HEK293 (cell line): ENCODE measurements around the gene UBR7.
"Not testable (repeated sequence)": the region's sequence is repeated elsewhere in the genome, so short reads cannot be mapped to it uniquely, and the experiment has no call there.

Experiments used
- CTCF ChIA-PET: fragments of 350-600 bp; formaldehyde crosslinking; extraction: SDS; loops from one replicate; lab custom pipeline; 2021; ENCODE audit warnings: antibody characterized with exemption; lab: Yijun Ruan, JAX
- POLR2A ChIA-PET: fragments of 300-600 bp; formaldehyde crosslinking; extraction: SDS; loops from one replicate; lab custom pipeline; 2020; ENCODE audit warnings: antibody characterized with exemption, inconsistent platforms; lab: Yijun Ruan, JAX
- H3K27ac ChIP-seq: fragments of 200-500 bp; sonication (Bioruptor generic); 2 replicates; pipeline ENCODE4 v1.5.1; 2014; ENCODE audit warnings: low read depth, low read length, control low read depth, inconsistent platforms; ENCODE audit errors: extremely low read depth
- H3K36me3 ChIP-seq, 2 experiments: fragments of 200-500 bp in 1 of 2; sonication (Bioruptor generic) in 1 of 2; 1 replicate in 1 of 2; 2 replicates in 1 of 2; pipeline ENCODE4 v1.5.1; 2014 to 2017; ENCODE audit warnings: inconsistent platforms in 2 of 2, low read length in 2 of 2; ENCODE audit not compliant: control insufficient read depth in 2 of 2, insufficient read depth in 1 of 2
- H3K4me1 ChIP-seq: fragments of 200-500 bp; sonication (Bioruptor generic); 2 replicates; pipeline ENCODE4 v1.5.1; 2014; ENCODE audit warnings: mild to moderate bottlenecking, low read length, inconsistent platforms; ENCODE audit not compliant: control insufficient read depth, insufficient read depth
- H3K4me3 ChIP-seq: 2 replicates; pipeline ENCODE4 v1.5.1; 2011; ENCODE audit warnings: low read depth, mild to moderate bottlenecking, control low read depth, low read length, moderate library complexity
- H3K9me3 ChIP-seq: fragments of 200-500 bp; sonication (Bioruptor generic); 2 replicates; pipeline ENCODE4 v1.5.1; 2014; ENCODE audit warnings: low read depth, low read length, inconsistent platforms; ENCODE audit not compliant: control insufficient read depth, insufficient read depth
- GLI2 ChIP-seq: fragments of 450-650 bp; formaldehyde crosslinking; IDR thresholded peaks from 2 replicates; pipeline ENCODE4; 2017; ENCODE audit warnings: missing biosample characterization, missing genetic modification characterization, low read depth, borderline replicate concordance
- GLIS1 ChIP-seq: fragments of 450-650 bp; formaldehyde crosslinking; IDR thresholded peaks from 2 replicates; pipeline ENCODE4 v1.5.1; 2016; ENCODE audit warnings: missing biosample characterization, missing genetic modification characterization
- ZBTB8A ChIP-seq: fragments of 450-650 bp; formaldehyde crosslinking; IDR thresholded peaks from 2 replicates; pipeline ENCODE4 v1.5.1; 2016; ENCODE audit warnings: missing biosample characterization, missing genetic modification characterization
- ZNF114 ChIP-seq: fragments of 450-650 bp; formaldehyde crosslinking; IDR thresholded peaks from 2 replicates; pipeline ENCODE4 v1.5.0; 2017; ENCODE audit warnings: missing biosample characterization, missing genetic modification characterization
- ZNF146 ChIP-seq: fragments of 450-650 bp; formaldehyde crosslinking; IDR thresholded peaks from 2 replicates; pipeline ENCODE4 v1.5.1; 2016; ENCODE audit warnings: missing biosample characterization, missing genetic modification characterization
- ZNF202 ChIP-seq: fragments of 450-650 bp; formaldehyde crosslinking; IDR thresholded peaks from 2 replicates; pipeline ENCODE4 v1.5.1; 2016; ENCODE audit warnings: missing biosample characterization, missing genetic modification characterization, borderline replicate concordance
- ZNF529 ChIP-seq: fragments of 450-650 bp; formaldehyde crosslinking; IDR thresholded peaks from 2 replicates; pipeline ENCODE4 v1.5.1; 2017; ENCODE audit warnings: missing genetic modification characterization, missing biosample characterization; ENCODE audit not compliant: insufficient replicate concordance
- ZNF664 ChIP-seq: fragments of 450-650 bp; formaldehyde crosslinking; IDR thresholded peaks from 2 replicates; pipeline ENCODE4 v1.5.1; 2016; ENCODE audit warnings: missing biosample characterization, missing genetic modification characterization
- ZNF837 ChIP-seq: fragments of 450-650 bp; formaldehyde crosslinking; IDR thresholded peaks from 2 replicates; pipeline ENCODE4 v1.5.1; 2016; ENCODE audit warnings: missing biosample characterization, missing genetic modification characterization
- TF ChIP-seq, protein P1 (sequence below): fragments of 450-650 bp; formaldehyde crosslinking; IDR thresholded peaks from 2 replicates; pipeline ENCODE4 v1.5.1; 2016; ENCODE audit warnings: missing biosample characterization, missing genetic modification characterization
- TF ChIP-seq, protein P2 (sequence below): fragments of 450-650 bp; formaldehyde crosslinking; IDR thresholded peaks from 2 replicates; pipeline ENCODE4 v1.5.1; 2016; ENCODE audit warnings: missing biosample characterization, missing genetic modification characterization, borderline replicate concordance
- TF ChIP-seq, protein P3 (sequence below): fragments of 450-650 bp; formaldehyde crosslinking; IDR thresholded peaks from 2 replicates; pipeline ENCODE4 v1.5.1; 2016; ENCODE audit warnings: missing biosample characterization, missing genetic modification characterization
- TF ChIP-seq, protein P4 (sequence below): fragments of 450-650 bp; formaldehyde crosslinking; optimal IDR thresholded peaks from 2 replicates; pipeline ENCODE3; 2016; ENCODE audit warnings: missing biosample characterization, mild to moderate bottlenecking, missing genetic modification characterization

Gene UBR7

DNA sequence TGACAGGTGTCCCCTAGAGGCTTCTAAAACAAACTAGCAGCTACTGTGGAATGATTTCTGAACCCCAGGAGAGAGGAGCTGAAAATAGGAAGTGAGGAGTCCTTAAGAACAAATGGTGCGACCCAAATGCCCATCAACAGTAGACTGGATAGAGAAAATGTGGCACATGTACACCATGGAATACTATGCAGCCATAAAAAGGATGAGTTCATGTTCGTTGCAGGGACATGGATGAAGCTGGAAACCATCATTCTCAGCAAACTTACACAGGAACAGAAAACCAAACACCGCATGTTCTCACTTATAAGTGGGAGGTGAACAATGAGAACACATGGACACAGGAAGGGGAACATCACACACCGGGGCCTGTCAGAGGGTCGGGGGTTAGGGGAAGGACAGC, 26.0 kb downstream of the UBR7 start:
- H3K4me1 ChIP-seq, H3K9me3 ChIP-seq, POLR2A ChIA-PET, H3K27ac ChIP-seq, H3K4me3 ChIP-seq: not testable (repeated sequence)
- TF ChIP-seq ZNF146 = peak; percentile 95
- TF ChIP-seq, protein P1, sequence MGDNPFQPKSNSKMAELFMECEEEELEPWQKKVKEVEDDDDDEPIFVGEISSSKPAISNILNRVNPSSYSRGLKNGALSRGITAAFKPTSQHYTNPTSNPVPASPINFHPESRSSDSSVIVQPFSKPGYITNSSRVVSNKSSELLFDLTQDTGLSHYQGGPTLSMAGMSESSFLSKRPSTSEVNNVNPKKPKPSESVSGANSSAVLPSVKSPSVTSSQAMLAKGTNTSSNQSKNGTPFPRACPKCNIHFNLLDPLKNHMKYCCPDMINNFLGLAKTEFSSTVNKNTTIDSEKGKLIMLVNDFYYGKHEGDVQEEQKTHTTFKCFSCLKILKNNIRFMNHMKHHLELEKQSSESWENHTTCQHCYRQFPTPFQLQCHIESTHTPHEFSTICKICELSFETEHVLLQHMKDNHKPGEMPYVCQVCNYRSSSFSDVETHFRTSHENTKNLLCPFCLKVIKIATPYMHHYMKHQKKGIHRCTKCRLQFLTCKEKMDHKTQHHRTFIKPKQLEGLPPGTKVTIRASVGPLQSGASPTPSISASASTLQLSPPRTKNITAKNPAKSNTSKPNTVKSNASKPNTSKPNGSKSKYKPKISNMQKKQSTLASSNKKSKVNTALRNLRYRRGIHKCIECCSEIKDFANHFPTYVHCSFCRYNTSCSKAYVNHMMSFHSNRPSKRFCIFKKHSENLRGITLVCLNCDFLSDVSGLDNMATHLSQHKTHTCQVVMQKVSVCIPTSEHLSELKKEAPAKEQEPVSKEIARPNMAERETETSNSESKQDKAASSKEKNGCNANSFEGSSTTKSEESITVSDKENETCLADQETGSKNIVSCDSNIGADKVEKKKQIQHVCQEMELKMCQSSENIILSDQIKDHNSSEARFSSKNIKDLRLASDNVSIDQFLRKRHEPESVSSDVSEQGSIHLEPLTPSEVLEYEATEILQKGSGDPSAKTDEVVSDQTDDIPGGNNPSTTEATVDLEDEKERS (tag by site-specific recombination) = peak; percentile 55; the same call in 1 of the 2 replicates
- H3K36me3 ChIP-seq = peaks cover 6 to 15% of the 10 kb centered on the region in 2 experiments; a peak in 2 of 3 replicates
- CTCF ChIA-PET = interaction anchor here (0.6 to 1.3 kb wide), 3 partner anchors 281 to 507 kb away, joined by 3 to 5 read pairs (median 3); no protein-coding TSS in a partner anchor

DNA sequence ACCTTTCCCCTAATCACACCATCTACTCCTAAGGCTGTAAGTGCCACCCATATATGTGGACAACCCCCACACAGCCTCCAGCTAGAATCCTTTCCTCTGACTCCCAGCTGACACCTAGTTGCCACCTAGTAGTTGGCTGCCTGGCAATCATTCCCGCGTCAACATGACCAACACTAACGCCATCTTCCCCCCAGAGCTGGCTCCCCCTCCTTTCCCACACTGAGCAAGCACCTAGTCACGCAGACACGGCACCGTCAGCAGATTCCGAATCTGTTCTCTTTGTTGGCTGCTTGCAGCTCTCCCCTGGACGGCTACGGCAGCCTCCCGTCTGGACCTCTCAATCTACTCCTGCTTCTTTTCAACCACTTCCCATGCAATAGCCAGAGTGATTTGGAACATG, 27.7 kb downstream of the UBR7 start:
- no peaks in the 10 kb centered on the region for H3K9me3 ChIP-seq
- CTCF ChIA-PET = interaction anchor here (0.7 kb wide), 1 partner anchor 163 kb away, joined by 4 read pairs; no protein-coding TSS in a partner anchor
- H3K4me3 ChIP-seq = no peak overlapping the region
- TF ChIP-seq, protein P2, sequence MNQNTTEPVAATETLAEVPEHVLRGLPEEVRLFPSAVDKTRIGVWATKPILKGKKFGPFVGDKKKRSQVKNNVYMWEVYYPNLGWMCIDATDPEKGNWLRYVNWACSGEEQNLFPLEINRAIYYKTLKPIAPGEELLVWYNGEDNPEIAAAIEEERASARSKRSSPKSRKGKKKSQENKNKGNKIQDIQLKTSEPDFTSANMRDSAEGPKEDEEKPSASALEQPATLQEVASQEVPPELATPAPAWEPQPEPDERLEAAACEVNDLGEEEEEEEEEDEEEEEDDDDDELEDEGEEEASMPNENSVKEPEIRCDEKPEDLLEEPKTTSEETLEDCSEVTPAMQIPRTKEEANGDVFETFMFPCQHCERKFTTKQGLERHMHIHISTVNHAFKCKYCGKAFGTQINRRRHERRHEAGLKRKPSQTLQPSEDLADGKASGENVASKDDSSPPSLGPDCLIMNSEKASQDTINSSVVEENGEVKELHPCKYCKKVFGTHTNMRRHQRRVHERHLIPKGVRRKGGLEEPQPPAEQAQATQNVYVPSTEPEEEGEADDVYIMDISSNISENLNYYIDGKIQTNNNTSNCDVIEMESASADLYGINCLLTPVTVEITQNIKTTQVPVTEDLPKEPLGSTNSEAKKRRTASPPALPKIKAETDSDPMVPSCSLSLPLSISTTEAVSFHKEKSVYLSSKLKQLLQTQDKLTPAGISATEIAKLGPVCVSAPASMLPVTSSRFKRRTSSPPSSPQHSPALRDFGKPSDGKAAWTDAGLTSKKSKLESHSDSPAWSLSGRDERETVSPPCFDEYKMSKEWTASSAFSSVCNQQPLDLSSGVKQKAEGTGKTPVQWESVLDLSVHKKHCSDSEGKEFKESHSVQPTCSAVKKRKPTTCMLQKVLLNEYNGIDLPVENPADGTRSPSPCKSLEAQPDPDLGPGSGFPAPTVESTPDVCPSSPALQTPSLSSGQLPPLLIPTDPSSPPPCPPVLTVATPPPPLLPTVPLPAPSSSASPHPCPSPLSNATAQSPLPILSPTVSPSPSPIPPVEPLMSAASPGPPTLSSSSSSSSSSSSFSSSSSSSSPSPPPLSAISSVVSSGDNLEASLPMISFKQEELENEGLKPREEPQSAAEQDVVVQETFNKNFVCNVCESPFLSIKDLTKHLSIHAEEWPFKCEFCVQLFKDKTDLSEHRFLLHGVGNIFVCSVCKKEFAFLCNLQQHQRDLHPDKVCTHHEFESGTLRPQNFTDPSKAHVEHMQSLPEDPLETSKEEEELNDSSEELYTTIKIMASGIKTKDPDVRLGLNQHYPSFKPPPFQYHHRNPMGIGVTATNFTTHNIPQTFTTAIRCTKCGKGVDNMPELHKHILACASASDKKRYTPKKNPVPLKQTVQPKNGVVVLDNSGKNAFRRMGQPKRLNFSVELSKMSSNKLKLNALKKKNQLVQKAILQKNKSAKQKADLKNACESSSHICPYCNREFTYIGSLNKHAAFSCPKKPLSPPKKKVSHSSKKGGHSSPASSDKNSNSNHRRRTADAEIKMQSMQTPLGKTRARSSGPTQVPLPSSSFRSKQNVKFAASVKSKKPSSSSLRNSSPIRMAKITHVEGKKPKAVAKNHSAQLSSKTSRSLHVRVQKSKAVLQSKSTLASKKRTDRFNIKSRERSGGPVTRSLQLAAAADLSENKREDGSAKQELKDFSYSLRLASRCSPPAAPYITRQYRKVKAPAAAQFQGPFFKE (tag by site-specific recombination) = no peak
- TF ChIP-seq, protein P3, sequence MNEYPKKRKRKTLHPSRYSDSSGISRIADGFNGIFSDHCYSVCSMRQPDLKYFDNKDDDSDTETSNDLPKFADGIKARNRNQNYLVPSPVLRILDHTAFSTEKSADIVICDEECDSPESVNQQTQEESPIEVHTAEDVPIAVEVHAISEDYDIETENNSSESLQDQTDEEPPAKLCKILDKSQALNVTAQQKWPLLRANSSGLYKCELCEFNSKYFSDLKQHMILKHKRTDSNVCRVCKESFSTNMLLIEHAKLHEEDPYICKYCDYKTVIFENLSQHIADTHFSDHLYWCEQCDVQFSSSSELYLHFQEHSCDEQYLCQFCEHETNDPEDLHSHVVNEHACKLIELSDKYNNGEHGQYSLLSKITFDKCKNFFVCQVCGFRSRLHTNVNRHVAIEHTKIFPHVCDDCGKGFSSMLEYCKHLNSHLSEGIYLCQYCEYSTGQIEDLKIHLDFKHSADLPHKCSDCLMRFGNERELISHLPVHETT (tag by site-specific recombination) = no peak
- TF ChIP-seq GLIS1 (no peak), ZNF202 (no peak), ZNF114 (tag by site-specific recombination) (no peak), ZNF529 (no peak), ZBTB8A (tag by site-specific recombination) (no peak), ZNF664 (no peak), ZNF837 (no peak), GLI2 (tag by site-specific recombination) (no peak)
- TF ChIP-seq, protein P4, sequence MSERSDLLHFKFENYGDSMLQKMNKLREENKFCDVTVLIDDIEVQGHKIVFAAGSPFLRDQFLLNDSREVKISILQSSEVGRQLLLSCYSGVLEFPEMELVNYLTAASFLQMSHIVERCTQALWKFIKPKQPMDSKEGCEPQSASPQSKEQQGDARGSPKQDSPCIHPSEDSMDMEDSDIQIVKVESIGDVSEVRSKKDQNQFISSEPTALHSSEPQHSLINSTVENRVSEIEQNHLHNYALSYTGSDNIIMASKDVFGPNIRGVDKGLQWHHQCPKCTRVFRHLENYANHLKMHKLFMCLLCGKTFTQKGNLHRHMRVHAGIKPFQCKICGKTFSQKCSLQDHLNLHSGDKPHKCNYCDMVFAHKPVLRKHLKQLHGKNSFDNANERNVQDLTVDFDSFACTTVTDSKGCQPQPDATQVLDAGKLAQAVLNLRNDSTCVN (tag by site-specific recombination) = no peak
- TF ChIP-seq, all 188 proteins: peak for 0
- POLR2A ChIA-PET = no interaction called here
- Histone ChIP-seq H3K27ac (no peak overlapping the region), H3K4me1 (0 out of 2 replicates have a peak, but pooled peaks cover 3% of the 10 kb centered on the region), H3K36me3 (peaks cover 0 to under 1% of the 10 kb centered on the region in 2 experiments; a peak in 1 of 3 replicates)
